ENCODE data around the gene PCDH12. TPM values are rescaled to one million over a fixed set of nuclear protein-coding genes. Genes with fewer than 3 reads are reported as not detected.

PCDH12 gene
- total and polyA plus RNA-seq, 4 donors: 5.4 to 12.9 (median 7.8) TPM

DNA sequence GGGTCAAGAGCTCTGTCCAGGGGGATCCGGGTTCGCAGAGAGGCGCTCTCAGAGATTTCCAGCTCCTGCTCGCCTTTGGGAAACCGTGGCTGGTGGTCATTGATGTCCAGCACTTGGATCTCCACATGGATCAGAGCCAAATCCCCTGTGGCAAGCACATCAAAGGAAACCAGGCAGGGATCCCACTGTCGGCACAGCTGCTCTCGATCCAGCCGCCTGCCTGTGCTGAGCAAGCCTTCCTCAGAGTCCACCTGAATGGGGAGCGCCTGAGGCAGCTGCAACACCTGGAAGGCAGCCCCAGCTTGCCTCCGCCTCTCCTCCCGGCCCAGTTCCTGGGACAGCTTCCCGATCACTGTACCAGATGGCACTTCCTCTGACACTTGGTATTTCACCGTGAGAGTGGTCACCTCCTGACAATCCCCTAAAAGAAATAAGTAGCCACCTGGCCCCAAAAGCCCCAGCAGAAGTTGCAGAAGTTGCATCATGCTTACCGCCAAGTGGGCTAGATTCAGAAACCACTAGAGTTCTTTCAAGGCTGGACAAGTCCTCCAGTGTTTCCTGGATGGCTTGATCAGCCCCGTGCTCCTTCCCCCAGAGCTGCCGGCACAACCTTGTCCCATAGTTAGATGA is 520 bp downstream of the PCDH12 start:
- no peaks in the 10 kb centered on the region for H3K27me3 ChIP-seq (ENCODE audit: control insufficient read depth, insufficient read depth, low read length)
- peak overlapping the region; percentile 21 for H3K4me3 ChIP-seq (ENCODE audit: low read depth, low read length)
- peaks cover 16% of the 10 kb centered on the region for H3K4me1 ChIP-seq (ENCODE audit: control insufficient read depth, insufficient read depth, low read length)
- H3K27ac ChIP-seq (ENCODE audit: low read depth, low read length): peak overlapping the region; percentile 15
- H3K36me3 ChIP-seq (ENCODE audit: control insufficient read depth, insufficient read depth, low read length): peaks cover 11% of the 10 kb centered on the region
- WGBS (ENCODE audit: insufficient coverage): 72% methylated on average over 15 of the region's 16 CpGs
- DNase-seq (ENCODE audit: low read depth in 4 of 6, low spot score in 6 of 6): no peak
- no peaks in the 10 kb centered on the region for H3K9me3 ChIP-seq (ENCODE audit: control insufficient read depth, insufficient read depth, low read length)

DNA sequence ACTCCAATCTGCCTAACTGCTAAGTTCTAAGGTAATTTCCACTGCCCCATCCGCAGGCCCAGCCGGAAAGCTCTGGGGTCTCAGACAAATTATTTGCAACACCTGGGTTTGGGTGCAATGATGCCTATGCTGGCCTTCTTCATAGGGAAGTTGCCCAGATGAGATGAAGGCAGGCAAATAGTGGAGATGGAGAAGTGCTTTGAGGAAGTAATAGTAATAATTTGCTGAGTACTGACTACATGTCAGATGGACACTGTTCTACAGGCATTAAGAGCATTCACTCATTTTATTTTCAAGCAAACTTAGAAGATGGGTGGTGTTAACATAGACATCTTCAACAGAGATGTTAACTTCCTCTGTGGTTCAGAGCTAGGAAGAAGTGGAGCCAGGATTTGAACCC is 3.8 kb downstream of the PCDH12 start:
- H3K9me3 ChIP-seq (ENCODE audit: control insufficient read depth, insufficient read depth, low read length): no peaks in the 10 kb centered on the region
- H3K27me3 ChIP-seq (ENCODE audit: control insufficient read depth, insufficient read depth, low read length): no peaks in the 10 kb centered on the region
- H3K4me3 ChIP-seq (ENCODE audit: low read depth, low read length): no peak overlapping the region
- WGBS (ENCODE audit: insufficient coverage): 94% methylated on average over 2 of the region's 2 CpGs
- DNase-seq (ENCODE audit: low read depth in 4 of 6, low spot score in 6 of 6): no peak
- H3K4me1 ChIP-seq (ENCODE audit: control insufficient read depth, insufficient read depth, low read length): peaks cover 13% of the 10 kb centered on the region
- no peak overlapping the region for H3K27ac ChIP-seq (ENCODE audit: low read depth, low read length)
- peaks cover 11% of the 10 kb centered on the region for H3K36me3 ChIP-seq (ENCODE audit: control insufficient read depth, insufficient read depth, low read length)

DNA sequence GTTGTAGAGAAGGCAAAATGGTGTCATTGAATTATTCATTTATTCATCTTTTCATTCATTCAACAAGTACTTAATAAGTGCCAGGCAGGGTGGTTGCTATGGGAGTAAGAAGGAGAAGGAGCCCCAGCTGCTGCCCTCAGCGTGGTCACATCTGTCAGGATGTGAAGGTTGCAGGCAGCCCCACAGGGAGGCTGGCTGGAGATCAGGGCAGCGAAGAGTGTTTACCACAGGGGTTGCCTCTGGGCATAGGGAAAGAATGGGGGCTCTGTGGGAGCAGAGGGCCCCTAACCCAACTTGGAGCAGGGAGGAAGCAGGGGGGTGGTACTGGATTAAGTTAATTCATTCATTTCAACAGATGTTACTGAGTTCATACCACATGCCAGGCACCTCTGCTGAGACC is 6.0 kb downstream of the PCDH12 start:
- Histone ChIP-seq H3K9me3 (ENCODE audit: control insufficient read depth, insufficient read depth, low read length) (no peaks in the 10 kb centered on the region), H3K4me1 (ENCODE audit: control insufficient read depth, insufficient read depth, low read length) (peaks cover 11% of the 10 kb centered on the region), H3K27me3 (ENCODE audit: control insufficient read depth, insufficient read depth, low read length) (no peaks in the 10 kb centered on the region), H3K36me3 (ENCODE audit: control insufficient read depth, insufficient read depth, low read length) (peaks cover 11% of the 10 kb centered on the region), H3K4me3 (ENCODE audit: low read depth, low read length) (no peak overlapping the region), H3K27ac (ENCODE audit: low read depth, low read length) (no peak overlapping the region)
- DNase-seq (ENCODE audit: low read depth in 4 of 6, low spot score in 6 of 6): no peak
- WGBS (ENCODE audit: insufficient coverage): 65% methylated on average over 2 of the region's 2 CpGs

DNA sequence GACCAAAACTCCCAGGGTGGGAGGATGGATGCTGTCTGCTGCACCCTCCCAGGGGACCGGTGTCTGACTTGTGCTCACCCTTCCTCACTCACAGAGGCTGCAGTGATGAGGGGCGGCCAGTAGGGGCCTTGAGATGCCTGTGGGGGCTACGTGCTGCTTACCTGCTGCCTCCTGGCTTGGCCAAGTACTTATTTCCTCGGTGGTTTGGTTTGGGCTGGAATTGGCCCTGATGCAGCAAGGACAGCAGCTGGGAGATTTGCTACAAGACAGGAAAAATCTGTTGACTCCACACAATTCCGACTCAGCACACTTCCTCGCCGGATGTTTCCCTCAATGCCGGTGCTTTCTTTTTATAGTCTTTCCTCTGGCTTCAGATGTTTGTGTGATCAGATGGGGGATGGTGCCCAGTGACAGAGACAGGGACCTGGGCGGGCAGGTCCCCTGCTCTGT is 6.6 kb downstream of the PCDH12 start:
- 11% methylated on average over 3 of the region's 9 CpGs for WGBS (ENCODE audit: insufficient coverage)
- H3K27me3 ChIP-seq (ENCODE audit: control insufficient read depth, insufficient read depth, low read length): no peaks in the 10 kb centered on the region
- DNase-seq (ENCODE audit: low read depth in 4 of 6, low spot score in 6 of 6): peak in 1 of 6 donors; percentile 7
- H3K27ac ChIP-seq (ENCODE audit: low read depth, low read length): no peak overlapping the region
- no peak overlapping the region for H3K4me3 ChIP-seq (ENCODE audit: low read depth, low read length)
- no peaks in the 10 kb centered on the region for H3K9me3 ChIP-seq (ENCODE audit: control insufficient read depth, insufficient read depth, low read length)
- H3K36me3 ChIP-seq (ENCODE audit: control insufficient read depth, insufficient read depth, low read length): peaks cover 11% of the 10 kb centered on the region
- H3K4me1 ChIP-seq (ENCODE audit: control insufficient read depth, insufficient read depth, low read length): peaks cover 13% of the 10 kb centered on the region

DNA sequence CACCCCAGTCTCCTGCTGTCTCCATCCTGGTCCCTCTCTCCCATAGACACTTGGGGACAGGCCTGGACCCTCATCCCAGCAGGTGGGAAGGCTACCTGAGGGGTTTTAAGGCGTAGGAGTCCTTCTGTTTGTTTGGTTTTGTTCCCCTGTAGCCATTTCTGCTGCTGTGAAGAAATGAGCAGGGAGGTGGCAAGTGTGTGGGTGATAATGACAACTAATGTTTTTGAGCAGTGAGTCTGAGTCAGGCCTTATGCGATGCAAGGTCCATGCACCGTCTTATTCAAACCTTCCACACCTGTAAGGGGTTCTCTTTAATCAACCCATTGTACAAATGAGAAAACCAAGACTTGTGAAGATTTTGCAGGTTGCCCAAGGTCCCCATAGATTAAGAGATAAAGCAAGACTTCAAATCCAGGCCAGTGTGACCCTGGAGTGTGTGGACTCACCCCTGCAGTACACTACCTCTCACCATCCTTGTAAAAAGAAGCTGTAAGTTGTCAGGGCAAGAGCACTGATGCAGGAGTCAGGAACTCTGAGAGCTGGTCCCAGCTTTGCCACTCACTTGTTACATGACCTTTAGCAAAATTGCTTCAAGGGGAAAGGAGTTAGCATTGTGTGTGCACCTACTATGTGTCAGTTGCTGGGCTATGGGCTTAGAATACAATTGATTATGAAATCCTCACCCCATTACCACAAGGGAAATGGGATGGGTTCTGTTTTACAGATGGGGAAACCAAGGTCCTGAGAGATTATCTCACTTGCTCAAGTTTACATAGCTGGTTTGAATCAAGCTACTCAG is 7.6 kb downstream of the PCDH12 start:
- no peak for DNase-seq (ENCODE audit: low read depth in 4 of 6, low spot score in 6 of 6)

DNA sequence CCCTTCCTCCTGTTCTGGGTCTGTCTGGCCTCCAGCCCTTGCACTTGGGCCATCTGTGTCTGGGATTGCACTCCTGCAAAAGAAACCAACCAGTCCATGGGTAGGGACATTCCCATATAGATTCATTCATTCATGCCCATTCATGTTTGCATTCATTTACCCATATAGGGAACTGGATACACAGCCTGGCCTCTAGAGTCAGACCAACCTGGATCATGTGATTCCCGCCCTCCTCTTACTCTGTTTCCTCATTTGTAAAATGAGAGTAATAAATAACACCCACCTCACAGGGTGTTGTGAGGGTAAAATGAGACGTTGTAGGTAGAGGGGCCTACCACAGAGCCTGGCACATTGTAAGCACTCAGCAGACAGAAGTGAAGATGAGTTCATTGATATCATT is 8.5 kb downstream of the PCDH12 start:
- 67% methylated on average over 1 of the region's 2 CpGs for WGBS (ENCODE audit: insufficient coverage)
- no peak for DNase-seq (ENCODE audit: low read depth in 4 of 6, low spot score in 6 of 6)
- H3K27ac ChIP-seq (ENCODE audit: low read depth, low read length): no peak overlapping the region
- no peak overlapping the region for H3K4me3 ChIP-seq (ENCODE audit: low read depth, low read length)
- H3K36me3 ChIP-seq (ENCODE audit: control insufficient read depth, insufficient read depth, low read length): peaks cover 3% of the 10 kb centered on the region
- no peaks in the 10 kb centered on the region for H3K9me3 ChIP-seq (ENCODE audit: control insufficient read depth, insufficient read depth, low read length)
- peaks cover 28% of the 10 kb centered on the region for H3K4me1 ChIP-seq (ENCODE audit: control insufficient read depth, insufficient read depth, low read length)
- H3K27me3 ChIP-seq (ENCODE audit: control insufficient read depth, insufficient read depth, low read length): no peaks in the 10 kb centered on the region

More for the DNA sequence above, 7.6 kb downstream of the PCDH12 start:
- H3K27me3 ChIP-seq (ENCODE audit: control insufficient read depth, insufficient read depth, low read length): no peaks in the 10 kb centered on the region
- no peaks in the 10 kb centered on the region for H3K9me3 ChIP-seq (ENCODE audit: control insufficient read depth, insufficient read depth, low read length)
- H3K4me1 ChIP-seq (ENCODE audit: control insufficient read depth, insufficient read depth, low read length): peaks cover 22% of the 10 kb centered on the region
- no peak overlapping the region for H3K4me3 ChIP-seq (ENCODE audit: low read depth, low read length)
- 100% methylated on average over 1 of the region's 3 CpGs for WGBS (ENCODE audit: insufficient coverage)
- no peak overlapping the region for H3K27ac ChIP-seq (ENCODE audit: low read depth, low read length)
- H3K36me3 ChIP-seq (ENCODE audit: control insufficient read depth, insufficient read depth, low read length): peaks cover 7% of the 10 kb centered on the region

DNA sequence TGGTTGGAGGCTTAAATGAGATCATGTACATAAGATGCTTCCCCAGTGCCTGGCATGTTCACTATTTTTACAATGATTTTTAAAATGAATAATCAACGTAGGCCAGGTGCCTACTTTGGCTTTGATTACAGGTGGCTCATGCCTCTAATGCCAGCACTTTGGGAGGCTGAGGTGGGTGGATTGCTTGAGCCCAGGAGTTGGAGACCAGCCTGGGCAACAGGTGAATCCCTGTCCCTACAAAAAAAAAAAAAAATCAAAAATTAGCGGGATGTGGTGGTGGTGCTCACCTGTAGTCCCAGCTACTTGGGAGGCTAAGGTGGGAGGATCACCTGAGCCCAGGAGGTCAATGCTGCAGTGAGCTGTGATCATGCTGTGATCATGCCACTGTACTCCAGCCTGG is 9.2 kb downstream of the PCDH12 start:
- Histone ChIP-seq H3K27ac (ENCODE audit: low read depth, low read length) (no peak overlapping the region), H3K9me3 (ENCODE audit: control insufficient read depth, insufficient read depth, low read length) (no peaks in the 10 kb centered on the region), H3K4me1 (ENCODE audit: control insufficient read depth, insufficient read depth, low read length) (peaks cover 28% of the 10 kb centered on the region), H3K27me3 (ENCODE audit: control insufficient read depth, insufficient read depth, low read length) (no peaks in the 10 kb centered on the region), H3K36me3 (ENCODE audit: control insufficient read depth, insufficient read depth, low read length) (peaks cover 3% of the 10 kb centered on the region), H3K4me3 (ENCODE audit: low read depth, low read length) (no peak overlapping the region)
- no peak for DNase-seq (ENCODE audit: low read depth in 4 of 6, low spot score in 6 of 6)
- 100% methylated on average over 1 of the region's 2 CpGs for WGBS (ENCODE audit: insufficient coverage)

DNA sequence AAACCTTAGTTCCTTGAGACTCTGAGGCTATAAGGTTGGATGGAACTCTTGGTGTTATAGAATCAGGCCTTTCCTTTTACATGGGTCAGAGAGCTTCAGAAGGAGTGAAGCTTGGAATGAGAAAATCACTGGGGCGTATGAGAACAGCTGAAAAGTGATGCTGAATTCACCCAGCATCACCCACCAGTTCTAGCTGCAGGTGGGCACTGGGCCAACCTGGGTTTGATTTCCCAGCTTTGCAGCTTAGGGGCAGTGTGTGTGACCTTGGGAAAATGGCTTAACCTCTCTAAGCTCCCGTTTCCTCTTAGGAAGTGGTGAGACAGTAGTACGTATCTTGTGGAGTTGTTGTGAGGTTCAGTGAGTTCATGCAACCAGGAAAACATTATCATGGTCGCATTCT is 10.7 kb downstream of the PCDH12 start:
- Histone ChIP-seq H3K27ac (ENCODE audit: low read depth, low read length) (no peak overlapping the region), H3K4me3 (ENCODE audit: low read depth, low read length) (no peak overlapping the region), H3K4me1 (ENCODE audit: control insufficient read depth, insufficient read depth, low read length) (peaks cover 28% of the 10 kb centered on the region), H3K27me3 (ENCODE audit: control insufficient read depth, insufficient read depth, low read length) (no peaks in the 10 kb centered on the region), H3K36me3 (ENCODE audit: control insufficient read depth, insufficient read depth, low read length) (peaks cover 3% of the 10 kb centered on the region), H3K9me3 (ENCODE audit: control insufficient read depth, insufficient read depth, low read length) (no peaks in the 10 kb centered on the region)
- DNase-seq (ENCODE audit: low read depth in 4 of 6, low spot score in 6 of 6): no peak
- 87% methylated on average over 4 of the region's 4 CpGs for WGBS (ENCODE audit: insufficient coverage)

DNA sequence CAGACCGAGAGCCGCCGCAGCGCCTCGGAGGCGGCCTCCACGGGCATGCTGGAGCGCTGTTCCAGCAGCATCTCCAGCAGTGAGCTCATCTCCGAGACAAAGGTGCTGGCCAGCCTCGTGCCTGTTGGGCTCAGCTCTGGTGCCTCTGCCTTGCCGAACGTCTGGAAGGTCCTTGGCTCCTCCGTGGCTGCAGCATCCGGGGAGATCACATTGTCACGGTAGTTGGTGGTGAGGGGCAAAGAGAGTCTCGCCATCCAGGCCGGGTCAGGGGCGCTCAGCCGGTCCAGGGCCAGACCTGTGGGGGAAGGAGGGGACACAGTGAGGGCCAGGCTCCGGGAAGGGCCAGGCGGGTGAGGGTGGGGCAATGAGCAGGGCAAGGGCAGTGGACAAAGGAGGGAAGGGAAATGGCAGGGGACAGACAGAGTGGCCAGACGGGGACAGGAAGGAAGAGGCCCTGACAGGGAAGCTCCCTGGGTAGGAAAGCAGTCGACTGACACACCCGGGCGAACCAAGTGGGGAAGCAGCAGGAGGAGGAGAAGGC is 12.4 kb downstream of the PCDH12 start:
- peaks cover 6% of the 10 kb centered on the region for H3K36me3 ChIP-seq (ENCODE audit: control insufficient read depth, insufficient read depth, low read length)
- no peak overlapping the region for H3K4me3 ChIP-seq (ENCODE audit: low read depth, low read length)
- WGBS (ENCODE audit: insufficient coverage): 22% methylated on average over 25 of the region's 25 CpGs
- no peak overlapping the region for H3K27ac ChIP-seq (ENCODE audit: low read depth, low read length)
- H3K9me3 ChIP-seq (ENCODE audit: control insufficient read depth, insufficient read depth, low read length): no peaks in the 10 kb centered on the region
- H3K4me1 ChIP-seq (ENCODE audit: control insufficient read depth, insufficient read depth, low read length): peaks cover 21% of the 10 kb centered on the region
- no peaks in the 10 kb centered on the region for H3K27me3 ChIP-seq (ENCODE audit: control insufficient read depth, insufficient read depth, low read length)
- DNase-seq (ENCODE audit: low read depth in 4 of 6, low spot score in 6 of 6): peak in 1 of 6 donors; percentile 41

Measured in spinal cord (tissue), 10 donors.